H7 (cell line): ENCODE data around the gene FAM83D. TPM values are rescaled to one million over a fixed set of nuclear protein-coding genes. Genes with fewer than 3 reads are reported as not detected.
"Not testable (repeated sequence)": the region's sequence is repeated elsewhere in the genome, so short reads cannot be mapped to it uniquely, and the experiment has no call there.

Experiments used
- DNase-seq: peaks from one replicate; pipeline ENCODE4 v3.0.0; 2012
- H3K27me3 ChIP-seq: 2 replicates; pipeline ENCODE4 v1.6.0; 2011; ENCODE audit warnings: mild to moderate bottlenecking, low read length; ENCODE audit not compliant: control insufficient read depth, insufficient read depth
- H3K36me3 ChIP-seq: replicated peaks from 2 replicates; pipeline ENCODE4 v1.5.1; 2011; ENCODE audit warnings: low read length; ENCODE audit not compliant: control insufficient read depth, insufficient read depth
- H3K4me3 ChIP-seq: 2 replicates; pipeline ENCODE4 v1.5.1; 2011; ENCODE audit warnings: low read depth, mild to moderate bottlenecking, control low read depth, low read length, moderate library complexity; ENCODE audit not compliant: insufficient read depth
- total RNA-seq: library from RNA; depleted of rRNA; stranded (reverse); fragments of >200 nt; shearing (Covaris generic); gene quantifications from 2 replicates; pipeline ENCODE4 v1.2.3, GENCODE V29; 2014

FAM83D gene
- total RNA-seq, 1 experiment from 2014 or later = 90.7 TPM

GRCh38 chr20:38982291-38982690 lies 56.1 kb downstream of the FAM83D start:
- Histone ChIP-seq H3K36me3 (no peaks in the 10 kb centered on the region; the same call in 1 of the 2 replicates), H3K4me3 (no peak overlapping the region), H3K27me3 (no peaks in the 10 kb centered on the region)
- DNase-seq = no peak

GRCh38 chr20:38985060-38985459 lies 58.8 kb downstream of the FAM83D start:
- DNase-seq = no peak
- H3K4me3 ChIP-seq = no peak overlapping the region
- 0 out of 2 replicates have a peak, but pooled peaks cover 1% of the 10 kb centered on the region for H3K36me3 ChIP-seq
- H3K27me3 ChIP-seq = no peaks in the 10 kb centered on the region

GRCh38 chr20:38985603-38986170 lies 59.5 kb downstream of the FAM83D start:
- Histone ChIP-seq H3K36me3 (0 out of 2 replicates have a peak, but pooled peaks cover 1% of the 10 kb centered on the region), H3K27me3 (no peaks in the 10 kb centered on the region), H3K4me3 (no peak overlapping the region)
- no peak for DNase-seq

- Histone ChIP-seq H3K4me3 (no peak overlapping the region), H3K27me3 (no peaks in the 10 kb centered on the region), H3K36me3 (0 out of 2 replicates have a peak, but pooled peaks cover 1% of the 10 kb centered on the region)
- no peak for DNase-seq
These were observed 60.4 kb downstream of the FAM83D start for GRCh38 chr20:38986663-38987062.

GRCh38 chr20:38987777-38988176 lies 61.6 kb downstream of the FAM83D start:
- 0 out of 2 replicates have a peak, but pooled peaks cover 1% of the 10 kb centered on the region for H3K36me3 ChIP-seq
- H3K27me3 ChIP-seq = no peaks in the 10 kb centered on the region
- peak; percentile 18 for DNase-seq
- H3K4me3 ChIP-seq = no peak overlapping the region

- Histone ChIP-seq H3K36me3 (peaks cover 4% of the 10 kb centered on the region), H3K4me3 (no peak overlapping the region), H3K27me3 (no peaks in the 10 kb centered on the region)
- no peak for DNase-seq
These were observed 64.5 kb downstream of the FAM83D start for GRCh38 chr20:38990728-38991127.

GRCh38 chr20:38991814-38992704 lies 65.8 kb downstream of the FAM83D start:
- no peak for DNase-seq
- Histone ChIP-seq H3K4me3 (no peak overlapping the region), H3K27me3 (no peaks in the 10 kb centered on the region), H3K36me3 (peaks cover 7% of the 10 kb centered on the region)

- Histone ChIP-seq H3K4me3 (no peak overlapping the region), H3K27me3 (no peaks in the 10 kb centered on the region), H3K36me3 (peaks cover 10% of the 10 kb centered on the region)
- no peak for DNase-seq
These were observed 69.4 kb downstream of the FAM83D start for GRCh38 chr20:38995536-38996044.

- peaks cover 15% of the 10 kb centered on the region for H3K36me3 ChIP-seq
- H3K27me3 ChIP-seq, DNase-seq, H3K4me3 ChIP-seq: not testable (repeated sequence)
These were observed 70.6 kb downstream of the FAM83D start for GRCh38 chr20:38996866-38997265.

GRCh38 chr20:38997622-38998021 lies 71.4 kb downstream of the FAM83D start:
- Histone ChIP-seq H3K4me3 (no peak overlapping the region), H3K27me3 (no peaks in the 10 kb centered on the region), H3K36me3 (peaks cover 17% of the 10 kb centered on the region)
- no peak for DNase-seq

- no peak overlapping the region for H3K4me3 ChIP-seq
- H3K27me3 ChIP-seq = no peaks in the 10 kb centered on the region
- peaks cover 21% of the 10 kb centered on the region for H3K36me3 ChIP-seq
- no peak for DNase-seq
These were observed 73.0 kb downstream of the FAM83D start for GRCh38 chr20:38999217-38999616.

GRCh38 chr20:38999965-39000910 lies 74.0 kb downstream of the FAM83D start:
- Histone ChIP-seq H3K36me3 (peaks cover 24% of the 10 kb centered on the region), H3K27me3 (no peaks in the 10 kb centered on the region)
- DNase-seq = no peak

More at GRCh38 chr20:38999965-39000910, 74.0 kb downstream of the FAM83D start:
- no peak overlapping the region for H3K4me3 ChIP-seq
